MM.1S (cell line): Measurements from ENCODE around the gene DISC1.

Source experiments
- CTCF ChIP-seq: fragments of 300-600 bp; sonication (generic); IDR thresholded peaks from 2 replicates; pipeline ENCODE4 v1.5.1; 2016; ENCODE audit warnings: antibody characterized with exemption, low read length, mixed read lengths
- EZH2 ChIP-seq: fragments of 300-600 bp; sonication (generic); optimal IDR thresholded peaks from 2 replicates; pipeline ENCODE3; 2017; ENCODE audit warnings: low read depth, mild to moderate bottlenecking, antibody characterized with exemption, low read length, mixed read lengths
- EZH2phosphoT487 ChIP-seq: fragments of 300-600 bp; sonication (generic); IDR thresholded peaks from 2 replicates; pipeline ENCODE4 v1.6.1; 2018; ENCODE audit warnings: antibody characterized with exemption, low read length

- no peak for TF ChIP-seq CTCF
- TF ChIP-seq EZH2phosphoT487, result no peak
- no peak for TF ChIP-seq EZH2
Observed at GRCh38 chr1:231938211-231938610, 311.6 kb downstream of the DISC1 start.
